Measurements from ENCODE around the gene BARHL1.
"Not testable (repeated sequence)": the region's sequence is repeated elsewhere in the genome, so short reads cannot be mapped to it uniquely, and the experiment has no call there.

Gene BARHL1

DNA sequence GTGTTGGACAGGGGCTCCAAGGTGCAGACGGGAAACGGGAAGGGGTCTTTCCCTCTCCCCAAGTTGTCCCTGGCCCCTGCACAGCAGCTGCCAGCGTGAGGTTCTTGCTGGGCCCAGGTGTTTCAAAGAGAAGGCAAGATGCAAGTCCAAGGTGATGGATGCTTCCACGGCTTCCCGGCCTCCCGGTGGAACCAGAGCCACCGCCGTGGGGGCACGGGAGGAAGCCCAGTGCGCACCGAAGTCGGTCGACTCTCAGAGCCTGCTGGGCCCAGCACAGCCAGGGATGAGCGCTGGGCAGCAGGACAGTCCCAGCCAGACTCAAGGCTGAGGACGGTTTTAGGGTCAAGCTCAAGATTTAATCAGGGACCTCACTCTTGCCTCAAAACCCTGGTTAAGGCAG is 25.2 kb upstream of the BARHL1 start:
- DNase-seq: no peak

DNA sequence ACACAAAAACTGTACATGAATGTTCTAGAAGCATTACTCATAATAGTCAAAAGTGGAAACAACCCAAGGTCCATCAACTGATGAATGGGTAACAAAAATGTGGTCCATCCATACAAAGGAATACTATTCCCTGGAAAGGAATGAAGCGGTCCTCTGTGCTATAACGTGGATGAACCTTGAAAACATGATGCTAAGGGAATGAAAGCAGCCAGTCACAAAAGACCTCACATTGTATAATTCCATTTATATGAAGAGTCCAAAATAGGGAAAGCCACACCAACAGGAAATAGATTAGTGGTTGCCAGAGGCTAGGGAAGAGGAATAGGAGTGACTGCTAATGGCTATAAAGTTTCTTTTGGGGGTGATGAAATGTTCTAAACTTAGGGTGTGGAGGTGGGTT is 22.7 kb upstream of the BARHL1 start:
- no peak for DNase-seq

DNA sequence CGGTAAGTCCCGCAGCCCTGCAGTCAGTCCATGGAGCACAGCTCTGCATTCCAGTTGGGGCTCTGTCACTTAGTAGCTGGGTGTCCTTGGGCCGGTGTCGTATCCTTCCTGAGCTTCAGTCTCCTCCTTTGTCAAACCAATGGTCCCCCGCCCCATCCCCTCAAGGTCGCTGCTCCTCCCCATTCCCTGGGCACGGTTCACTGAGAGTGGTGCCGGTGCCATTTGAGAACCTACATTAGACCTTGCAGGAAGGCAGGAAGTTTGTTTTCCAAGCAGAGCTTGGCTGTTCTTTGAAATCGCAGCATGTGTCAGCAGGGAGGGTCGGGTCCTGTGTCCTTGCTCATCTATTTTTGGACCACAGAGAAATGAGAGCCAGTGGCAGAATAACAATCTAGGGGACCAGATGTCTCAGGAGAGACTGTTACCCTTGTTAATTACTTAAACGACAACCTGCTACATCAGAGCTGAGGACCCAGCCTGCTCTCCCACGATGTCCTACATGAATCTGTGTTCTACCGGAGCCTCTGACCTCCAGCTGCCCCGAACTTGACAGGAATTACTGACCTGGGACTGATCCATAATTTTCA is 21.7 kb upstream of the BARHL1 start:
- DNase-seq: no peak

DNA sequence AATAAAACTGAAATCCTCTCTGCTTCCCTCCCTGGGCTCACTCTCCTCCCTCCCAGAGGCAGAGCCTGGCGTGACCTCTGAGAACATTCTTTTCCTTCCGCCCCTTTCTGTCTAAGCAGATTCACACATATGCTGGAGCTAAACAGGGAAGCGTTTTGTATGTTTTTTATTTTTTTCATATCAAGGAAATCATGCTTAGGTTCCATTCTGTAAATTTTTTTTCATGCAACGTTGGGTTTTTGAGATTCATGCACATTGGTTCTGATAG is 20.2 kb upstream of the BARHL1 start:
- DNase-seq: no peak

DNA sequence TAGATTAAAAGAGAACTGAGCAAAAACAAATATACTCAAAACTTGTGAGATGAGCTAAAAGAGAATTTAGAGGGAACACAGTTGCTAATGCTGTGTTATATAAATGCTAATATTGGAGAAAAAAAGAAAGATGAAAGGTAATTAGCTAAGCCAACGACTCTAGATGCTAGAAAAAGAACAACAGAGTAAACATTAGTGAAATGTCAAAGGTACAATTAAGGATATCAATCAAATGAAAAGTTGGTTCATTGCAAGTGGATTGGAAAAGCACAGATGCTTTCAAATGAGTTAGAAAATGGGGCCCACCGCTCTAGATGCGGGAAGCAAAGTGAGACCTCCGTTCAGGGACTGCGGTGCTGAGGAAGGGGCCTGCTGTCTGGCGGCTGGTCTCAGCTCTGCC is 17.9 kb upstream of the BARHL1 start:
- DNase-seq: no peak

DNA sequence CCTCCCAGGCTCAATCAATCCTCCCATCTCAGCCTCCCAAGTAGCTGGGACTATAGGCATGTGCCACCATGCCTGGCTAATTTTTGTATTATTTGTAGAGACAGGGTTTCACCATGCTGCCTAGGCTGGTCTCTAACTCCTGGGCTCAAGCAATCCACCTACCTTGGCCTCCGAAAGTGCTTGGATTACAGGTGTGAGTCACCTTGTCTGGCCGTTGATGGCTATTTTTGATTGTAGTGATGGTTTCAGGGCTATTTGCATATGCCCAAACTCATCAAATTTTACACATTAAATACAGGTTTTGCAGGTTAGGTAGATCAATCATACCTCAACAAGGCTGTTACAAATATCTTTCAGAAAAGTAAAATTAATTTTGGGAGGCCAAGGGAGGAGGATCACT is 13.6 kb upstream of the BARHL1 start:
- DNase-seq: not testable (repeated sequence)

DNA sequence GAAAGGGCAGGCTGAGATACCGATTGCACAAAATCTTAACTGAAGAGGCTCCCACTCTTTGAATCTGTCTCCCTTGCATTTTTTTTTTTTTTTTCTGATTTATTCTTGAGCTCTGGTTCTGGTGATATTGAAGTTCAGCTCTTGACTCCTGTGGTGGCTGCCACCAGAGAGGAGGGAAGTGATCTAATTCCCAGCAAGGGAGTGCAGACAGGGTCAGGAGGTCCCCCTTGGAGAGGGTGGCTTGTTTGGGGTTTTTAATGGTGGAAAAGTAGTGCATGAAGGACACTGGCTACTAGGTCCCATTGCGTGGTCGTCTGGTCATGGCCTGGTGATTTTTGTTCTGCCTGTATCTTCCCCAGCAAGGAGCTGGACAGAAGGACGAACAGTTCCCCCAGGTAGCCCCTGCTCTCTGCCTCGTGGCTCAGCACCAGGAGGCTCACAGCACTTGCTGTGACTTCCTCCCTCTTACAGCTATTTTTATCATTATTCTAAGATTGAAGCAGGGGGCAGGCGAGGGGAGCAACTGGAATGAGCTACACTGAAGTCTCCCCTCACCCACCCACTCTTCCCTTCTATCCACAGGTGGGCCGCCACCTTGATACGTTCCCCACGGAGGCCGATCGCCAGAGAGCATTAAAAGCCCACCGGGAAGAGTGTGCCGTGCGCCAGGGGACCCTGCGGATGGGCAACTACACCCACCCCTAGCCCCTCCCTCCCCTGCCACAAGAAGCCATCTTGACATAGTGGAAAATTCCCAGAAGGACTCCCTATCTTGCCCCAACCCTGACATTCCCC is 10.4 kb upstream of the BARHL1 start:
- no peak for DNase-seq

DNA sequence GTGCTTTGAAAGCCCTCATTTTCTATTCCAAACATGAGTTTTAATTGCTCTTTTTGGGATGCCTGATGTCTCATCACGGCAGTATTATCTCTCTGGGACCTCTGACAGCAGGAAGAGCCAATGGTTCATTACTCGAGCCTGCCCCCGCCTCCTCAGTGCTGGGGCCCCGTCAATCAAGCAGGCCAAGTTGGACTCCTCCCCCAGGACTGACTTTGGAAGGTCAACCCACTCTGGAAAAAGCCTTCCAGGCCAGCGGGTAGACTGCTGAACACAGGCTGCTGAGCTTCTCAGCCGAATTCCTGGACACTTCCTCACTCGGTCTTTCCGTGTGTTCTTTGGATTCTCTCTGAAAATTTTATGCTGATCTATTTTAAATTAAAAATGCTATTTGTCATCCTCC is 9.5 kb upstream of the BARHL1 start:
- no peak for DNase-seq

DNA sequence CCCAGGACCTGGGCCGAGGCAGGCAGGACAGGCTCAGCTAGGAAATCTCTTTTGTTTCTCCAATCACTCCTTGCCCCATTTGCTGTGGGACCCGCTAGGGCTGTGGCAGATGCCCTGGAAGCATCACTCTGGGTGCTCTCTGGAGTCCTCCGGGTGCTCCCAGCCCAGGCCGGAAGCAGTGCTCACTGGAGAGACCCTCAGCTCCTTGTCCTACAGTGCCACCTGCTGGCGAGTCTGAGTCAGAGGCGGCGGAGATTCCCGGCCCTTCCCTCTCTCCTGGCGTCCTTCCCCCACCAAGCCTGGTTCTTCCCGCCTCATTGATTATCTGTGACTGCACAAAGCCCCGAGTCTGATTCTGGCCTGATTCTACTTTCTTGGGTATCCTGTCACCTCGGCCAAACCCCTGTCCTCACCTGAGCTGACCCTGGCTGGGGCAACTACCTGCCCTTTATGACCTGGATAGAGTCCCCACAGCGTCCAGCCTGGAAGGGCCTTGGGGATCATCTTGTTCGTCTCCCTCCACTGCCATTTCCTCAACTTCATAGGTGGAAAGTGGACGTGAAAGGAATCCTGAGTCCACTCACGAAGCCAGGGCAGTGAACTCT is 7.3 kb upstream of the BARHL1 start:
- peak; percentile 88 for DNase-seq

DNA sequence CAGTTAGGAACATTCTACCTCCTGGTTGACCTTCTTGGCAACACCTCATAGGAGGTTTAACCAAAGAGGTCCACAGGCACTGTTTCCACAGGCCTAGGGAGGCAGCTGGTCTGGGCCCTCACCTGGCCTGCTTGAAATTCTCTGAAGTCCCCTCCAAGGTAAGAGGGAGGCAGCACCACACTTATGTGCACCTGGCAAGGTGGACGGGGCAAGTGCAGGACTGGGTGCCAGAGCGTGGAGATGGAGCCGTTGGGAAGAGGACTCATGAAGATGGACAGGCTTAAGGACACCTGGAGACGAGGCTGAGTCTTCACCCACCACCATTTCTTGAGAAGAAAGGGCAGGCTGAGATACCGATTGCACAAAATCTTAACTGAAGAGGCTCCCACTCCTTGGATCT is 6.6 kb upstream of the BARHL1 start:
- DNase-seq: no peak

DNA sequence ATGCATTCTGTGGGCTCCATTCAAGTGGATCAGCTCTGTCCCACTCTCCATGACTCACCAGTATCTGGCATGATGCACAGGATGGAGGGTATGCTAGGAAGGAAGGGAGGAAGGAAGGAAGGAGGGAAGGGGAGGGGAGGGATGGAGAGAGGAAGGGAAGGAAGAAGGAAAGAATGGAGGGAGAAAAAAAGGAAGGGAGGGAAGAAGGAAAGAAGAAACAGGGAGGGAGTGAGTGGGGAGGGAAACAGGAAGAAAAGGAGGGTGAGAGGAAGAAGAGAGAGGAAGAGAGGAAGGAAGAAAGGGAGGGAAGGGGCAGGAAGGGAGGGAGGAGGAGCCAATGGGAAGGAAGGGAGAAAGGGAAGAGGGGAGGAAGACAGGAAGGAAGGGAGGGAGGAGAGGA is 5.3 kb upstream of the BARHL1 start:
- no peak for DNase-seq

DNA sequence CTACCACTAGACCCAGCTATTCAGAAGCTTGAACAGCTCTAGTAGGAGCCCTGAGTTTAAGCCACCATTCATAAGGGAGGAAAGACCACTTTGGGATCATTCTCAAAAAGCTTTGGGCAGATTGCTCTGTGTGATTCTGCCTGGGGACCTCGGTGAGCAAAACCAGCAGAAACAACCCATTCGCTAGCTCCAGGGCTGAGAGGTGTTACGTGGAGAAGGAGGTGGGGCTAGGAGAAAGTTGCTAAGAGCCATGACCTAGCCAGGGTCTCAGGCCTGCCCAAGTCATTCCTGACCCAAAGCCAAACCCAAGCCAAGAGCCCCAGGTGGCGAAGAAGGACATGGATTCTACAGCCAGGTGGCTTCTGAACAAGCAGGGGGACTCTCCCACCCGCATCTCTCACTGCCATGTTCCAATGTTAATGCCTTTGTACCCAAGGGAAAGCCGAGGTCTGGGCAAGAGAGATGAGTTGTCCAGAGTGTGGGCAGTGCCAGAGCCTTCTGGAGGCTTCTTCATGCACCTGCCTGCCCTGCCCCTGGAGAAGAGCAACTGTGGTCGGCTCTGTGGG is 4.0 kb upstream of the BARHL1 start:
- no peak for DNase-seq

DNA sequence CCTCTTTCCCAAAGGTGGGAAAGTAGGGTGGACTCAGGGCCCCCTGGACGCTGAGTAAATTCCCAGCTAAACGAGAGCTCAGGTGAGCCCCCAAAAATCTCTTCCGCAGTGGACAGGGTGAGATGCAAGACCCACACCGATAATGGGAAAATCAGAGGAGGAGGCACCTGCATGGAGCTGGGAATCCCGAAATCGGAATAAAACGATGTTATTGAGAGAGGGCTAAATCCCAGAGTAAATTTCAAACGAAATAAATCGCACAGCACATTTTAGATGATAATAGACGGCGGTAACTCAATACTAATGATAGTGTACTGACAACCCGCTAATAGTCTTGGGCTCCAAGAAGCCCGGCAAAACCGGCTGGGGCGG is 3.0 kb upstream of the BARHL1 start:
- no peak for DNase-seq

DNA sequence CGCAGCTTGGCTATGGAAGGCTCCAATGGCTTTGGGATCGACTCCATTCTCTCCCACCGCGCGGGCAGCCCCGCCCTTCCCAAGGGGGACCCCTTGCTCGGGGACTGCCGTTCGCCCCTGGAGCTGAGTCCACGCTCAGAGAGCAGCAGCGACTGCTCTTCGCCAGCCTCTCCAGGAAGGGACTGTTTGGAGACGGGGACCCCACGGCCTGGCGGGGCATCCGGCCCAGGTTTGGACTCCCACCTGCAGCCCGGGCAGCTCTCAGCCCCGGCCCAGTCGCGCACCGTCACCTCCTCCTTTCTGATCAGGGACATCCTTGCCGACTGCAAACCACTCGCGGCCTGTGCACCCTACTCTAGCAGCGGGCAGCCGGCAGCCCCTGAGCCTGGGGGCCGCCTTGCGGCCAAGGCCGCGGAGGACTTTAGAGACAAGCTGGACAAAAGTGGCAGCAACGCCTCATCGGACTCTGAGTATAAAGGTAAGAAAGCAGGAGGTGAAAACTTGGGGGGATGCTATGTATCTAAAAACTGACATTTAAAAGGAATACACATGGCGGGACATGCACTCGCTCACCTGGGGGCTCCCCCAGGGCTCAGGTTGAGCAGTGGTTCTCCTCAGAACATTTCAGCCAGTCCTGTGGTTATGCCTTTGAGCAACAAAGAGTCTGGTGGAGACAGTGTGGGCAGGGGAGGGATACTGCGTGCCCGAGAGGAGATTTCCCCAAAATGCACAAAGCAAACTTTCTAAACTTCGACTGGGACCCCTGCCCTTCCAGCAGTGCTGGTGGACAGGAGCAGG is 579 bp downstream of the BARHL1 start:
- no peak for DNase-seq

DNA sequence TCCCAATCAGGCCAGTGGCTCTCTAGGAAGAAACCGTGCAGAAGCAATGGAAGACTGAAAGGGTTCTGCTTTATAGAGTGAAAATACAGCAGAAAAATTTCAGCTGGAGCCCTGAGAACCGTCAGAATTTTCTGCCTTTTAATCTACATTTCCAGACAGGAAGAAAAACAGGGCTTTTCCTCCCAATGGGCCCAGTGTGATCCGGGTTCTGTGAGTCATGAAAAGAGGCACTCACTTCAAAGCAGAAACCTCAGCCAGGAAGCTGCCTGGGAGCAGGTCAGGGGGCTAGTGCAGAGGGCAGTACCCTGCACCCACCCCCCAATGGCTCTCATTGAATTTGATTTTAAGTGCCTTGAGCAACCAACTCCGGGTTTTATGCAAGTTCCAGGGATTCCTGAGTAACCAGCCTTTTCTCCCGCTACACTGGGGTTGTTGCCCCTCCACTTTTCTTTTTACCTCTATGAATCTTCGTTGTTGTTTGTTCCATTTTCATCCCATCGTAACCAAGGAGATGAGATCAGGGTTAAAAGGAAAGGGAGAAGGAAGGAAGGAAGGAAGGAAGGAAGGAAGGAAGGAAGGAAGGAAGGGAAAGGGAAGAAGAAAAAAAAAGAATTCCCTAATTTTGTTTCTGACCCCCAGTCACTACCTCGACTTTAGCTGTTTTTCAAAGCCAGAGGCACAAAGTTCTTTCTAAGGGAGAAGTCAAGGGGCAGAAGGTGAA is 1.3 kb downstream of the BARHL1 start:
- no peak for DNase-seq

DNA sequence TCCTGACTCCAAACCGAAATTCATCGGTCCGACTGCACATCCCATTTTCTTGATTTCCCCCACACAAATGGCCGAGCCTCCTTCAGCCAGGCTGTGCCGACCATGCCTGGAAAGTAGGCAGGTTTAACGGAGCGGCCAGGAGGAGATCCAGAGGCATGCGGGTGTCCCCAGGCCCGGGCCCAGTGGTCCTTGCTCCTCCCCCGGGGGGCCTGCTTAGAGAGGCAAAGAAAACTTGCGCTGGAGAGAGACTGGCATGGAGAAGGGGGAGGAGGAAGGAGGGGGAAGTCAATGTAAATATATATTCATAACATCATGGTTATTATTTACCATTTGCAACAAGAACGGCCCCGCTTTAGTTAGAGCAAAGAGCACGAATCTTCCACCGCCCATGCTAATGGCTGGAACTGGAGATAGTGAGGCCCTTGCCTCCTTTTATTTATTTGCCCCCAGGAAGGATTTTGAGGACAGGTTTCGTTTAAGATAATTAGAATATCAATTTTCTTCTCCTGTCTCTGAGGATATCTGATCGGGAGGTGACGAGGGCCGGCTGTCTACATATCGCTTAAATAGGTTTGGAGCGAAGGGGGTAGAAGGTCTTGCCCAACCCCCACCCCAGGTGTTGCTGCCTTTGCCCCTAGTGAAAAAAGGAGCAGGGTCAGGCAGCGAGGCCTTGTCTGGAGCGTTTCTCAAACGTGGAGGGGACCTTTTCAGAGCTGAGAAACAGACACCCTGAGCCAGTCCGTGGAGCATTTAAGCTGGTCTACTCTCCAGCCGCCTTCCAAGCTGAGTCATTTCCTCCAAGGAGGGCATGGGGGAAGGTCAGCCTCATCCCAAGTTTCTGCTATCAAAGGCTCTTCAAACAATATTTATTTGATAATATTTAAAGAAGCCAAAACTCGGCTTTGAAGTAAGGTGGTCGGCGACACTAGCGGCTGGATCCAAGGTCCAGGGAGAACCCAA is 2.5 kb downstream of the BARHL1 start:
- no peak for DNase-seq

DNA sequence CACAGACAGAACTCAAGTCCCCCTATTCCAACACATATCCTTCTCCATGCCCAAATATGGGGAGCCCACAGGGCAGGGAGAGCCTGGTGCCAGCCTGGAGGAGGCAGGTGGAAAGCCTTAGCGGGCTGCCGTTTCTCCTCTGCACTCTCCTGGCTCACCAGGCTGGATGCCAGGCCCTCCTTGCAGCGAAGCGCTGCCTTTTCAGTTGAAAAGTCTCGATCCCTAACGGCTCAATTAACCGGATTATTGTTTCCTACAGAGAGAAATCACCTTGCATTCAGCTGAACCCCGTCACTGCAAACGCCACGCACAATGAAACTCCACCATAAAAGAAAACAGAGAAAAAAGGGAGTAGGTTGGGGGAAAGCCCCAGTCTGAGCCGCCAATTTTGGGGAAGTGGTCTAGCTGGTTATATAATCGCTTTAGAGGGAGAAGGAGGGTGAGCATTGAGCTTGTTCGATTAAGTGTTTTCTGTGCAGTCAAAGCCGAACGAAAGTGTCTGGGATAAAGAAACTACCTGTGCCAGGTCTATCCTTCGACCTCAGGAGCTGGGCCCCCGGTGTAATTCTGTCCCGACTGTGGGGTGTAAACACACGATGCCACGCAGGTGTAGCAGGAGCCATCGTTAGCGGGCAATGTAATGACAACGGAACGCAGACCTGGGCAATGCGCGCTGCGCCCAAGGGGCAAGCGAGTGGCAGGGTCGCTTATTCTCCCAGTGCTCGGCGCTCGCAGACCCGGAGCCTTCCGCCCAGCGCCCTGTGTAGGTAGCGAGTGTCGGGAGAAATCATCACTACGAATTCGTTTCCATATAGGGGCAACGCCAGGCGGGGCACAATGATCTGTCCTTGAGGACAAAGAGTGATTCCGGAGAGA is 3.8 kb downstream of the BARHL1 start:
- DNase-seq: peak; percentile 35

DNA sequence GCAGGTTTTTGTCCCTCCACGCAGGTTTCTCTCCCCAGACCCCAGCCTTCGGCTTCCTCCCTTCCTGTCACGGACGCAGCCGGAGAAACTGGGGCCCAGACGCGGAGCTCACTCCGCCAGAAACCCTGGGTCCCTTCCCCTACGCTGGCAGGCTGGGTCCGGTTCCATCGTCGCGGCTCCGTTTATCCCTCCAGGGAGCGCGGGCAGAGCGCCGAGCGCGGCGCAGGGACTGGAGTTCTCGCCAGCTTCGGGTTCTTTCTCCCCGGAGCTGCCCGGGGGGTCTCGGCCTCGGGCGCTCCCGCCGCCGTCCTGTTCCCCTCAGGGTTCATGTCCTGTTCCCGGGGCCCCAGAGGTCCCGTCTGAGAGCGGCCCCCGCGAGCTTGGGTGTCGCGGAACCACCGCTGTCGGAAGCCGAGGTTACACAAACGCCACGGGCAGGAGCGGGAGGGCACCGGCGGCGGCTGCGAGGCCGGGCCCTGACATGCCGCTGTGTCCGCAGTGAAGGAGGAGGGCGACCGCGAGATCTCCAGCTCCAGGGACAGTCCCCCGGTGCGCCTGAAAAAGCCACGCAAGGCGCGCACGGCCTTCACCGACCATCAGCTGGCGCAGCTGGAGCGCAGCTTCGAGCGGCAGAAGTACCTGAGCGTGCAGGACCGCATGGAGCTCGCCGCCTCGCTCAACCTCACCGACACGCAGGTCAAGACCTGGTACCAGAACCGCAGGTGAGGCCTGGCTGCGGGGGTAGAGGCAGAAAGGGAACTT is 4.6 kb downstream of the BARHL1 start:
- peak; percentile 35 for DNase-seq

DNA sequence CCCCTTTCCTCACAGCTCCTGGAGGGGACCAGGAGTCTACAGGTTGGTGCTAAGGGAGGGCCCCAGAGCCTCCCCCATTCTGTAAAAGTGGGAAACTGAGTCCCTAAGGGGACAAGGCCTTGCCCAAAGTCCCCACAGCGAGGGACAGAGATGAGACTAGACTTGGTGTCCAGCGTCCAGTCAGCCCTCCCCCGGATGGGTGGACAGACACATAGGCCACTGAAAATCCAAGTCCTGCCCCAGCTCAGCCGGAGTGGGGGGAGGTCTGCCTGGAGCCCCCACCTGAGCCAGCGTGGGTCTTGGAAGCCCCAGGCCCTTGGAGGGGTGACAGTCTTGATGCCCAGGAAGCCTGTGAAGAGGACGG is 5.2 kb downstream of the BARHL1 start:
- no peak for DNase-seq

DNA sequence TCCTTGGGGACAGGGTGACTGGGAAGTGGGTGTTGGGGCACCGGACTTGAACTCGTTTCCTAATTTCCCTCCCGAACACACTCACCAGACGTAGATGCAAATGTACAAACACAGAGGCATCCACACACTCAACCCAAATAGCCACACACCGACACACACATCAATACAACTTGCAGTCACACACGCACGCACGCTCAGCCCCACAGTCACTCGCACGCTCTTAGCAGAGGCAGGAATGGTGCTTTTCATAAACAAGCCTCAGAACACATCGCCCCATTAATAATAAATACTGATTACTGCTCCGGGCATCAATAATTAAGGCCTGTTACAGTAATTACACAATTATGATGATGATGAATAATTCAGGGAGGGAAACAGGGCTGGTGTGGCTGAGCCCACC is 5.7 kb downstream of the BARHL1 start:
- no peak for DNase-seq
